HepG2 (cell line): ENCODE results near the gene KLF7. TPM values are rescaled to one million over a fixed set of nuclear protein-coding genes. Genes with fewer than 3 reads are reported as not detected.

ENCODE experiments used
- ATAC-seq: fragments of 200-7000 bp; cut with Tn5 transposase; 3 replicates; pipeline ENCODE4 v1.9.1; 2020; ENCODE audit warnings: mild to moderate bottlenecking, moderate library complexity
- BruUV-seq: library from RNA; stranded (reverse); fragments of 400-500 nt; replicated peaks from 2 replicates; lab custom pipeline; 2021; lab: Mats Ljungman, UMichigan
- CTCF ChIA-PET: fragments of 300-600 bp; formaldehyde crosslinking; extraction: SDS; loops from one replicate; lab custom pipeline; 2021; ENCODE audit warnings: low total read pairs, inconsistent platforms, low intra/inter-chr PET ratio; lab: Yijun Ruan, JAX
- POLR2A ChIA-PET: fragments of 350-600 bp; sonication (Branson Sonifier 250); formaldehyde crosslinking; loops from one replicate; lab custom pipeline; 2020; ENCODE audit warnings: antibody characterized with exemption, inconsistent platforms; lab: Yijun Ruan, JAX
- DNase-seq: peaks from one replicate; pipeline ENCODE4 v3.0.0-alpha.2; 2015; ENCODE audit warnings: low spot score
- FAIRE-seq: peaks from 3 replicates; lab custom pipeline; 2011; peaks lifted over from hg19 to GRCh38; lab: Jason Lieb, UNC
- H2AFZ ChIP-seq: one replicate; pipeline ENCODE4 v1.6.1; 2011; ENCODE audit warnings: low read length, inconsistent platforms
- H3K27ac ChIP-seq: fragments of 300-600 bp; 3 replicates; pipeline ENCODE4 v1.8.0; 2011; ENCODE audit warnings: mixed run types, mild to moderate bottlenecking, mixed read lengths, low read length, inconsistent platforms; ENCODE audit not compliant: insufficient read depth; ENCODE audit errors: extremely low read length
- H3K27me3 ChIP-seq, 2 experiments: fragments of 200-600 bp in 1 of 2; 2 replicates in 1 of 2; 3 replicates in 1 of 2; pipeline versions ENCODE4 v1.6.0 to v1.8.0; 2011; ENCODE audit warnings: low read length in 2 of 2, mild to moderate bottlenecking in 2 of 2, moderate library complexity in 2 of 2, inconsistent platforms in 1 of 2; ENCODE audit not compliant: insufficient read depth in 2 of 2, control insufficient read depth in 1 of 2
- H3K36me3 ChIP-seq, 2 experiments: fragments of 200-600 bp in 1 of 2; replicated peaks in 1 of 2; 2 replicates in 1 of 2; 3 replicates in 1 of 2; pipeline versions ENCODE4 v1.5.1 to v1.8.0; 2011; ENCODE audit warnings: low read length in 2 of 2, inconsistent platforms in 1 of 2; ENCODE audit not compliant: insufficient read depth in 2 of 2, control insufficient read depth in 1 of 2
- H3K4me1 ChIP-seq: 2 replicates; pipeline ENCODE4 v1.5.1; 2012; ENCODE audit warnings: low read length, inconsistent platforms; ENCODE audit not compliant: insufficient read depth
- H3K4me2 ChIP-seq: 2 replicates; pipeline ENCODE4 v1.6.0; 2011; ENCODE audit warnings: low read depth, low read length, inconsistent platforms
- H3K4me3 ChIP-seq, 3 experiments: fragments of 200-600 bp in 1 of 3; sonication (generic), shearing (Covaris generic) in 1 of 3; replicated peaks in 1 of 3; 2 replicates each; pipeline ENCODE4 v1.5.1; 2011 to 2016; ENCODE audit warnings: low read length in 3 of 3, inconsistent platforms in 2 of 3, low read depth in 2 of 3, mild to moderate bottlenecking in 2 of 3, control low read depth in 1 of 3, mixed read lengths in 1 of 3; ENCODE audit not compliant: insufficient read depth in 1 of 3
- H3K79me2 ChIP-seq: one replicate; pipeline ENCODE4 v1.6.1; 2011; ENCODE audit warnings: low read length, inconsistent platforms; ENCODE audit not compliant: insufficient read depth
- H3K9ac ChIP-seq: 2 replicates; pipeline ENCODE4 v1.6.0; 2011; ENCODE audit warnings: mild to moderate bottlenecking, low read depth, low read length, inconsistent platforms; ENCODE audit not compliant: insufficient read depth
- H3K9me3 ChIP-seq: 2 replicates; pipeline ENCODE4 v1.5.1; 2012; ENCODE audit warnings: mild to moderate bottlenecking, low read length
- H4K20me1 ChIP-seq: 2 replicates; pipeline ENCODE4 v1.6.0; 2011; ENCODE audit warnings: inconsistent platforms, mild to moderate bottlenecking, low read length, moderate library complexity; ENCODE audit not compliant: insufficient read depth
- MLXIP ChIP-seq: sonication (generic); formaldehyde crosslinking; IDR thresholded peaks from 2 replicates; pipeline ENCODE4 v1.9.0; 2021; ENCODE audit warnings: missing genetic modification reagents, borderline replicate concordance
- MXD3 ChIP-seq: IDR thresholded peaks from 2 replicates; pipeline ENCODE4 v1.6.1; 2016; ENCODE audit warnings: mild to moderate bottlenecking, missing biosample characterization, missing genetic modification reagents
- PAXIP1 ChIP-seq: sonication (generic); formaldehyde crosslinking; conservative IDR thresholded peaks from 2 replicates; pipeline ENCODE4 v1.4.0; 2020; ENCODE audit warnings: mild to moderate bottlenecking, missing genetic modification reagents, moderate library complexity
- POLR2G ChIP-seq: fragments of 200-400 bp; formaldehyde crosslinking; IDR thresholded peaks from 2 replicates; pipeline ENCODE4 v1.6.1; 2018; ENCODE audit warnings: mild to moderate bottlenecking, low read depth, low read length, moderate library complexity
- SMC3 ChIP-seq: IDR thresholded peaks from 2 replicates; pipeline ENCODE4 v1.6.1; 2011; ENCODE audit warnings: low read length, improper control_type of control experiment
- TP53 ChIP-seq: sonication (generic); formaldehyde crosslinking; conservative IDR thresholded peaks from 2 replicates; pipeline ENCODE4 v1.4.0; 2020; ENCODE audit warnings: missing genetic modification reagents
- ZBTB37 ChIP-seq: sonication (generic); formaldehyde crosslinking; IDR thresholded peaks from 2 replicates; pipeline ENCODE4 v1.4.0; 2020; ENCODE audit warnings: mild to moderate bottlenecking, missing genetic modification reagents
- ZFYVE20 ChIP-seq: sonication (generic); formaldehyde crosslinking; IDR thresholded peaks from 2 replicates; pipeline ENCODE4 v1.8.0; 2023; ENCODE audit warnings: low read depth, mild to moderate bottlenecking, moderate library complexity, missing genetic modification reagents, borderline replicate concordance
- ZNF329 ChIP-seq: sonication (generic); formaldehyde crosslinking; IDR thresholded peaks from 2 replicates; pipeline ENCODE4 v1.9.0; 2021; ENCODE audit warnings: low read depth, mild to moderate bottlenecking, missing genetic modification reagents
- ZNF33B ChIP-seq: sonication (generic); formaldehyde crosslinking; IDR thresholded peaks from 2 replicates; pipeline ENCODE4 v1.5.1; 2020; ENCODE audit warnings: mild to moderate bottlenecking, missing genetic modification reagents
- ZNF354B ChIP-seq: sonication (generic); formaldehyde crosslinking; IDR thresholded peaks from 2 replicates; pipeline ENCODE4 v1.8.0; 2022; ENCODE audit warnings: mild to moderate bottlenecking, missing genetic modification reagents
- ZNF546 ChIP-seq: sonication (generic); formaldehyde crosslinking; conservative IDR thresholded peaks from 2 replicates; pipeline ENCODE4 v1.8.1; 2023; ENCODE audit warnings: mild to moderate bottlenecking, missing genetic modification reagents
- ZNF7 ChIP-seq: IDR thresholded peaks from 2 replicates; pipeline ENCODE4 v1.6.1; 2016; ENCODE audit warnings: missing biosample characterization, missing genetic modification reagents
- in situ Hi-C: cut with HindIII; loops from 2 replicates; pipeline ENCODE4 v1.10.0; 2017; ENCODE audit warnings: low pct_unique_long_range_greater_than_20kb; ENCODE audit not compliant: extremely low pct_ligation_motif_present
- intact Hi-C: fragments of 100-400 bp; cut with micrococcal nuclease; formaldehyde crosslinking; loops from one replicate; pipeline ENCODE4 v1.10.0; 2022; ENCODE audit not compliant: unreplicated experiment
- polyA plus RNA-seq, 8 experiments: library from polyadenylated mRNA; depleted of rRNA in 3 of 8; stranded (reverse) in 7 of 8; unstranded in 1 of 8; fragments of >200 nt; fragmentation: Illumina TruSeq in 4 of 8; extraction: Trizol in 4 of 8; gene quantifications; 2 replicates each; pipeline versions ENCODE4 v1.2.1 to v1.2.3, GENCODE V29; 2011 to 2016; ENCODE audit warnings: low read depth in 4 of 8, missing spikeins in 1 of 8, mixed read lengths in 1 of 8; ENCODE audit not compliant: insufficient read depth in 1 of 8
- total RNA-seq, 5 experiments: library from RNA; depleted of rRNA; stranded (reverse); fragments of >200 nt; fragmentation: Illumina TruSeq; extraction: Trizol; gene quantifications; 2 replicates each; pipeline ENCODE4 v1.2.3, GENCODE V29; 2016; ENCODE audit warnings: low read depth in 1 of 5

The KLF7 gene
- total and polyA plus RNA-seq, 2 of the 13 experiments (the other 11 are each of a cell fraction or from before 2014, with no cell fraction given) = 2.6 to 5.4 TPM

- in situ Hi-C loops (no loop called here), intact Hi-C loops (no loop called here)
- Histone ChIP-seq H3K4me2 (no peak overlapping the region), H4K20me1 (no peaks in the 10 kb centered on the region), H3K4me1 (no peaks in the 10 kb centered on the region)
- no peak for TF ChIP-seq ZBTB37 (CRISPR knock-in tag)
- no peak for TF ChIP-seq MXD3 (CRISPR knock-in tag)
- TF ChIP-seq MLXIP = no peak
- TF ChIP-seq POLR2G = no peak
- TF ChIP-seq ZNF329 (CRISPR knock-in tag) = no peak
- TF ChIP-seq ZNF33B (CRISPR knock-in tag) = no peak
- no peak for TF ChIP-seq ZFYVE20 (CRISPR knock-in tag)
- TF ChIP-seq TP53 = no peak
- no peak for TF ChIP-seq SMC3
- TF ChIP-seq ZNF546 (CRISPR knock-in tag) = no peak
- no peak for TF ChIP-seq ZNF7 (CRISPR knock-in tag)
- TF ChIP-seq ZNF354B = no peak
- no peak for TF ChIP-seq PAXIP1
- TF ChIP-seq, all 625 proteins: peak for 0
- H3K27me3 ChIP-seq = no peaks in the 10 kb centered on the region
- no peak overlapping the region for H3K27ac ChIP-seq
- no peaks in the 10 kb centered on the region for H3K9me3 ChIP-seq
- FAIRE-seq (no peak), ATAC-seq (no peak), DNase-seq (no peak)
- H3K36me3 ChIP-seq = no peaks in the 10 kb centered on the region
- CTCF ChIA-PET = no interaction called here
- no TSS peak for BruUV-seq
- POLR2A ChIA-PET = no interaction called here
- H3K4me3 ChIP-seq = no peak overlapping the region
- H3K9ac ChIP-seq = no peak overlapping the region
- H2AFZ ChIP-seq = no peak overlapping the region
- H3K79me2 ChIP-seq = no peaks in the 10 kb centered on the region
Measured at GRCh38 chr2:207073412-207073800, 92.3 kb downstream of the KLF7 start.
